Stomach (tissue), 4 donors: ENCODE measurements around the gene IL1RL1.

Experiments used
- CTCF ChIP-seq, 7 experiments: fragments of 450-650 bp in 4 of 7; fragments of 200-600 bp in 3 of 7; sonication (generic) in 3 of 7; IDR thresholded peaks; one replicate each; pipeline ENCODE4 v1.5.1; 2016 to 2019; ENCODE audit warnings: antibody characterized with exemption in 7 of 7, control low read depth in 2 of 7, mild to moderate bottlenecking in 1 of 7
- POLR2A ChIP-seq, 4 donors: fragments of 450-650 bp; IDR thresholded peaks; one replicate each; pipeline ENCODE4 v1.6.1; 2016; ENCODE audit warnings: antibody characterized with exemption in 4 of 4, control low read depth in 2 of 4, mild to moderate bottlenecking in 1 of 4, moderate library complexity in 1 of 4
- POLR2AphosphoS5 ChIP-seq, 3 donors: sonication (generic); formaldehyde crosslinking; IDR thresholded peaks; one replicate each; pipeline ENCODE4 v1.6.1; 2016; ENCODE audit warnings: antibody characterized with exemption in 3 of 3

GRCh38 chr2:102313471-102313870, 2.1 kb downstream of the IL1RL1 start:
- TF ChIP-seq CTCF (IDR thresholded peaks at IDR 0.05) = no peak
- TF ChIP-seq POLR2AphosphoS5 (IDR thresholded peaks at IDR 0.05) = no peak
- TF ChIP-seq POLR2A (IDR thresholded peaks at IDR 0.05) = no peak
